Measurements from ENCODE around the gene TRIM16. TPM values are rescaled to one million over a fixed set of nuclear protein-coding genes. Genes with fewer than 3 reads are reported as not detected.

Gene TRIM16
- total and polyA plus RNA-seq, 9 of the 15 experiments (the other 6 are each of a cell fraction or from before 2014, with no cell fraction given) = 3.5 to 9.2 (median 8.2) TPM

- no peak for TF ChIP-seq DEAF1 (CRISPR knock-in tag; IDR thresholded peaks at IDR 0.05)
- peak; percentile 73; the same call in 1 of the 2 replicates for TF ChIP-seq CTBP1 (IDR thresholded peaks at IDR 0.05; ENCODE audit: borderline replicate concordance)
- peak; percentile 83 for TF ChIP-seq CREM (IDR thresholded peaks at IDR 0.05; ENCODE audit: low read depth)
- TF ChIP-seq ZNF589 (CRISPR knock-in tag; IDR thresholded peaks at IDR 0.05; ENCODE audit: low read depth) = 0 out of 2 replicates have a peak, but pooled peaks have one; percentile 38
- TF ChIP-seq POLR2G (IDR thresholded peaks at IDR 0.05; ENCODE audit: low read depth, low read length) = no peak
- TF ChIP-seq, protein P1, sequence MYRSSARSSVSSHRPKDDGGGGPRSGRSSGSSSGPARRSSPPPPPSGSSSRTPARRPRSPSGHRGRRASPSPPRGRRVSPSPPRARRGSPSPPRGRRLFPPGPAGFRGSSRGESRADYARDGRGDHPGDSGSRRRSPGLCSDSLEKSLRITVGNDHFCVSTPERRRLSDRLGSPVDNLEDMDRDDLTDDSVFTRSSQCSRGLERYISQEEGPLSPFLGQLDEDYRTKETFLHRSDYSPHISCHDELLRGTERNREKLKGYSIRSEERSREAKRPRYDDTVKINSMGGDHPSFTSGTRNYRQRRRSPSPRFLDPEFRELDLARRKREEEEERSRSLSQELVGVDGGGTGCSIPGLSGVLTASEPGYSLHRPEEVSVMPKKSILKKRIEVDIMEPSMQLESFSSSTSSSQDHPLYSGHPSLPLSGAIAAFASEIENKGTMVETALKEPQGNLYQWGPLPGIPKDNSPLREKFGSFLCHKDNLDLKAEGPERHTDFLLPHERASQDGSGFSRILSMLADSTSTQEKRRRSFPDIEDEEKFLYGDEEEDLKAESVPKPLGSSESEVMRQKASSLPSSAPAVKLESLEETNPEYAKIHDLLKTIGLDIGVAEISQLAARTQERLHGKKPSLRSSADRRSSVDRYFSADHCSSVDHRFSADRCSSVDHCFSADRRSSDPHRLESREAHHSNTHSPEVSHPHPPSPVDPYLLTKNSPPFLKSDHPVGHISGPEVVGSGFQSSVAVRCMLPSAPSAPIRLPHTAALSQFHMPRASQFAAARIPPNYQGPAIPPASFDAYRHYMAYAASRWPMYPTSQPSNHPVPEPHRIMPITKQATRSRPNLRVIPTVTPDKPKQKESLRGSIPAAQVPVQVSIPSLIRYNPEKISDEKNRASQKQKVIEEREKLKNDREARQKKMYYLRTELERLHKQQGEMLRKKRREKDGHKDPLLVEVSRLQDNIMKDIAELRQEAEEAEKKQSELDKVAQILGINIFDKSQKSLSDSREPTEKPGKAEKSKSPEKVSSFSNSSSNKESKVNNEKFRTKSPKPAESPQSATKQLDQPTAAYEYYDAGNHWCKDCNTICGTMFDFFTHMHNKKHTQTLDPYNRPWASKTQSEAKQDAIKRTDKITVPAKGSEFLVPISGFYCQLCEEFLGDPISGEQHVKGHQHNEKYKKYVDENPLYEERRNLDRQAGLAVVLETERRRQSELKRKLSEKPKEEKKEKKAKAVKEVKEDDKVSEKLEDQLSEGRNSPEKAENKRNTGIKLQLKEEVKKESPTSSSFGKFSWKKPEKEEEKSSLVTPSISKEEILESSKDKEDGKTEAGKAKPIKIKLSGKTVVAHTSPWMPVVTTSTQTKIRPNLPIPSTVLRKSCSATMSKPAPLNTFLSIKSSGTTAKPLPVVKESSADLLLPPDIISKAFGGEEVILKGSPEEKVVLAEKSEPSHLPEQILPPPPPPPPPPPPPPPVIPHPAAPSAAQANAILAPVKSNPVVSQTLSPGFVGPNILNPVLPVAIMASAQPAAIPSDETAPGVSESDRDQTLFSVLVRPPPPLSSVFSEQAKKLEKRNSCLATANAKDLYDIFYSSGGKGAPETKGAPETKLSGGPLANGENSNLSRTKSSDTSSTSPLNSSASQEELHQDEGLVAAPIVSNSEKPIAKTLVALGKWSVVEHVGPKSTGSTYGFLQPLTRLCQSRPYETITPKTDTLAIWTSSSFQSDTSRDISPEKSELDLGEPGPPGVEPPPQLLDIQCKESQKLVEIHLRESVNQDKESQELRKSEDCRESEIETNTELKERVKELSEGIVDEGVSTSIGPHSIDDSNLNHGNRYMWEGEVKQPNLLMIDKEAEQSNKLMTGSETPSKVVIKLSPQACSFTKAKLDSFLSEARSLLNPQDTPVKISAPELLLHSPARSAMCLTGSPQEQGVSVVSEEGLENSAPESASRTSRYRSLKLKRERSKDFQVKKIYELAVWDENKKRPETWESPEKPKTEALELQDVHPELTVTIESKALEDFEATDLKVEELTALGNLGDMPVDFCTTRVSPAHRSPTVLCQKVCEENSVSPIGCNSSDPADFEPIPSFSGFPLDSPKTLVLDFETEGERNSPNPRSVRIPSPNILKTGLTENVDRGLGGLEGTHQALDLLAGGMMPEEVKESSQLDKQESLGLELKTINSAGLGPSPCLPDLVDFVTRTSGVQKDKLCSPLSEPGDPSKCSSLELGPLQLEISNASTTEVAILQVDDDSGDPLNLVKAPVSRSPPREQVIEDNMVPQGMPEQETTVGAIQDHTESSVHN (IDR thresholded peaks at IDR 0.05; ENCODE audit: borderline replicate concordance in 1 of 2, low read depth in 1 of 2) = no peak
- TF ChIP-seq KDM1A (IDR thresholded peaks at IDR 0.05) = no peak
- no peak for TF ChIP-seq HEY1 (CRISPR knock-in tag; IDR thresholded peaks at IDR 0.05; ENCODE audit: borderline replicate concordance)
- no peak for TF ChIP-seq SMARCE1 (IDR thresholded peaks at IDR 0.05)
- no peak for TF ChIP-seq ZNF174 (CRISPR knock-in tag; IDR thresholded peaks at IDR 0.05)
- peak in 1 of 2 experiments; percentile 65; a peak in 3 of 4 replicates for TF ChIP-seq MNT (conservative IDR thresholded peaks at IDR 0.05)
- TF ChIP-seq GTF2E2 (tag; IDR thresholded peaks at IDR 0.05) = no peak
- no peak for TF ChIP-seq ZBTB26 (CRISPR knock-in tag; IDR thresholded peaks at IDR 0.05)
- TF ChIP-seq NFXL1 (CRISPR knock-in tag; IDR thresholded peaks at IDR 0.05) = no peak
- TF ChIP-seq FOXJ2 (tag; IDR thresholded peaks at IDR 0.05) = no peak
- TF ChIP-seq SPI1 (IDR thresholded peaks at IDR 0.05; ENCODE audit: borderline replicate concordance, low read depth, low read length) = peak; percentile 25; the same call in 1 of the 2 replicates
Observed at GRCh38 chr17:15651583-15652110, 32.5 kb downstream of the TRIM16 start (continued).

Data from K562 (cell line).